Keratinocyte (primary cell): ENCODE measurements around the gene FRYL. TPM values are rescaled to one million over a fixed set of nuclear protein-coding genes. Genes with fewer than 3 reads are reported as not detected.

Source experiments
- DNase-seq: peaks from one replicate; pipeline ENCODE4 v3.0.0-alpha.2; 2011; ENCODE audit warnings: low read depth, missing footprints, low spot score
- FAIRE-seq: peaks from 2 replicates; lab custom pipeline; 2011; peaks lifted over from hg19 to GRCh38; lab: Jason Lieb, UNC
- H2AFZ ChIP-seq: 2 replicates; pipeline ENCODE4 v1.6.0; 2012; ENCODE audit warnings: low read length, control low read depth, inconsistent platforms; ENCODE audit not compliant: control insufficient read depth
- H3K27ac ChIP-seq: 2 replicates; pipeline ENCODE4 v1.5.1; 2011; ENCODE audit warnings: low read length; ENCODE audit not compliant: control insufficient read depth, insufficient read depth
- H3K27me3 ChIP-seq: 3 replicates; pipeline ENCODE4 v1.6.0; 2011; ENCODE audit warnings: low read length; ENCODE audit not compliant: control insufficient read depth, insufficient read depth; ENCODE audit errors: extremely low read depth
- H3K36me3 ChIP-seq, 2 experiments: 2 replicates in 1 of 2; 3 replicates in 1 of 2; pipeline ENCODE4 v1.5.1; 2011; ENCODE audit warnings: low read length in 2 of 2, mild to moderate bottlenecking in 1 of 2; ENCODE audit not compliant: control insufficient read depth in 2 of 2, insufficient read depth in 2 of 2; ENCODE audit errors: extremely low read depth in 1 of 2
- H3K4me1 ChIP-seq: 3 replicates; pipeline ENCODE4 v1.5.1; 2011; ENCODE audit warnings: low read length; ENCODE audit not compliant: control insufficient read depth, insufficient read depth; ENCODE audit errors: extremely low read depth
- H3K4me2 ChIP-seq: 3 replicates; pipeline ENCODE4 v1.6.0; 2011; ENCODE audit warnings: low read depth, low read length; ENCODE audit not compliant: control insufficient read depth, insufficient read depth; ENCODE audit errors: extremely low read depth
- H3K4me3 ChIP-seq, 3 experiments: fragments of 200-600 bp in 1 of 3; sonication (generic) in 1 of 3; 2 replicates in 2 of 3; 3 replicates in 1 of 3; pipeline ENCODE4 v1.5.1; 2011 to 2016; ENCODE audit warnings: low read length in 3 of 3, mild to moderate bottlenecking in 3 of 3, control low read depth in 2 of 3, inconsistent platforms in 1 of 3, low read depth in 1 of 3, mixed read lengths in 1 of 3, mixed run types in 1 of 3, moderate library complexity in 1 of 3; ENCODE audit not compliant: control insufficient read depth in 2 of 3, insufficient read depth in 2 of 3; ENCODE audit errors: extremely low read depth in 1 of 3
- H3K79me2 ChIP-seq: 2 replicates; pipeline ENCODE4 v1.6.0; 2012; ENCODE audit warnings: low read length; ENCODE audit not compliant: control insufficient read depth, insufficient read depth
- H3K9ac ChIP-seq: 3 replicates; pipeline ENCODE4 v1.6.0; 2011; ENCODE audit warnings: low read length; ENCODE audit not compliant: control insufficient read depth, insufficient read depth; ENCODE audit errors: extremely low read depth
- H3K9me1 ChIP-seq: 3 replicates; pipeline ENCODE4 v1.6.0; 2011; ENCODE audit warnings: low read length; ENCODE audit not compliant: control insufficient read depth, insufficient read depth; ENCODE audit errors: extremely low read depth
- H3K9me3 ChIP-seq: 2 replicates; pipeline ENCODE4 v1.5.1; 2012; ENCODE audit warnings: low read depth, low read length; ENCODE audit not compliant: control insufficient read depth
- H4K20me1 ChIP-seq: 3 replicates; pipeline ENCODE4 v1.6.0; 2011; ENCODE audit warnings: low read length; ENCODE audit not compliant: control insufficient read depth, insufficient read depth; ENCODE audit errors: extremely low read depth
- CTCF ChIP-seq, 3 experiments: IDR thresholded peaks in 1 of 3; conservative IDR thresholded peaks in 1 of 3; optimal IDR thresholded peaks in 1 of 3; 2 replicates in 2 of 3; 3 replicates in 1 of 3; pipeline versions ENCODE3 to v1.5.1; 2011; ENCODE audit warnings: low read length in 3 of 3, mild to moderate bottlenecking in 3 of 3, moderate library complexity in 2 of 3, control low read depth in 1 of 3, inconsistent platforms in 1 of 3; ENCODE audit not compliant: insufficient read depth in 2 of 3; ENCODE audit errors: extremely low read depth in 1 of 3
- EZH2 ChIP-seq: IDR thresholded peaks from one replicate; pipeline ENCODE4 v1.6.1; 2012; ENCODE audit warnings: inconsistent platforms, mild to moderate bottlenecking, low read length, moderate library complexity
- dilution Hi-C: fragments of 300-500 bp; cut with MboI; formaldehyde crosslinking; loops from one replicate; pipeline ENCODE4 v1.7.0; 2020; ENCODE audit warnings: low sequenced_read_pairs; ENCODE audit not compliant: extremely low pct_ligation_motif_present
- polyA plus RNA-seq, 5 experiments: library from polyadenylated mRNA; depleted of rRNA in 3 of 5; stranded (reverse) in 3 of 5; stranded (forward) in 1 of 5; unstranded in 1 of 5; fragments of >200 nt; gene quantifications; 1 replicate in 1 of 5; 2 replicates in 3 of 5; 3 replicates in 1 of 5; pipeline versions ENCODE4 v1.2.1 to v1.2.3, GENCODE V29; 2011 to 2012; ENCODE audit warnings: missing spikeins in 2 of 5, low read depth in 1 of 5, low replicate concordance in 1 of 5

FRYL gene
- polyA plus RNA-seq, 1 donor (not counting 4 experiments of a cell fraction or from before 2014, with no cell fraction given) = 40.4 TPM

GRCh38 chr4:48499551-48500066 lies 280.5 kb downstream of the FRYL start:
- no peak for DNase-seq
- no peak overlapping the region for H3K4me3 ChIP-seq
- H2AFZ ChIP-seq = no peak overlapping the region
- no peak overlapping the region for H3K27ac ChIP-seq
- TF ChIP-seq EZH2 = no peak
- no peak for TF ChIP-seq CTCF (optimal IDR thresholded peaks at IDR 0.05 in 1 of 3, IDR thresholded peaks at IDR 0.05 in 1 of 3, conservative IDR thresholded peaks at IDR 0.05 in 1 of 3; ENCODE audit: extremely low read depth in 1 of 3, insufficient read depth in 2 of 3, low read length in 3 of 3)
- H3K4me1 ChIP-seq = no peaks in the 10 kb centered on the region
- H3K9me1 ChIP-seq = no peaks in the 10 kb centered on the region
- dilution Hi-C loops = no loop called here
- peaks cover 5 to 13% of the 10 kb centered on the region in 2 experiments for H3K36me3 ChIP-seq
- FAIRE-seq = no peak
- no peak overlapping the region for H3K4me2 ChIP-seq
- H3K9me3 ChIP-seq = no peaks in the 10 kb centered on the region
- no peaks in the 10 kb centered on the region for H3K27me3 ChIP-seq
- H3K9ac ChIP-seq = no peak overlapping the region
- no peaks in the 10 kb centered on the region for H3K79me2 ChIP-seq
- no peaks in the 10 kb centered on the region for H4K20me1 ChIP-seq

- H3K9me3 ChIP-seq = no peaks in the 10 kb centered on the region
- no peaks in the 10 kb centered on the region for H3K27me3 ChIP-seq
- no peak for TF ChIP-seq CTCF (optimal IDR thresholded peaks at IDR 0.05 in 1 of 3, IDR thresholded peaks at IDR 0.05 in 1 of 3, conservative IDR thresholded peaks at IDR 0.05 in 1 of 3; ENCODE audit: extremely low read depth in 1 of 3, insufficient read depth in 2 of 3, low read length in 3 of 3)
- TF ChIP-seq EZH2 = no peak
- dilution Hi-C loops = no loop called here
- H3K79me2 ChIP-seq = no peaks in the 10 kb centered on the region
- no peak overlapping the region for H3K4me2 ChIP-seq
- no peaks in the 10 kb centered on the region for H3K9me1 ChIP-seq
- H3K4me3 ChIP-seq = no peak overlapping the region
- H3K36me3 ChIP-seq = peaks cover 5 to 13% of the 10 kb centered on the region in 2 experiments
- DNase-seq (no peak), FAIRE-seq (no peak)
- no peak overlapping the region for H3K9ac ChIP-seq
- no peak overlapping the region for H2AFZ ChIP-seq
- H3K27ac ChIP-seq = no peak overlapping the region
- no peaks in the 10 kb centered on the region for H3K4me1 ChIP-seq
- H4K20me1 ChIP-seq = no peaks in the 10 kb centered on the region
Observed at GRCh38 chr4:48498895-48499294, 281.2 kb downstream of the FRYL start.
